Chondrocyte (in vitro differentiated cells): ENCODE results near the gene FAM111B. TPM values are rescaled to one million over a fixed set of nuclear protein-coding genes. Genes with fewer than 3 reads are reported as not detected.
"Not testable (repeated sequence)": the region's sequence is repeated elsewhere in the genome, so short reads cannot be mapped to it uniquely, and the experiment has no call there.

Source experiments
- DNase-seq: peaks from one replicate; pipeline ENCODE4 v3.0.0; 2021; ENCODE audit warnings: mixed read lengths, low spot score
- H3K27ac Mint-ChIP-seq: one replicate; pipeline ENCODE4 v1.8.0; 2021; ENCODE audit warnings: mild to moderate bottlenecking, moderate library complexity, mixed read lengths; ENCODE audit not compliant: unreplicated experiment
- H3K27me3 Mint-ChIP-seq: 2 replicates; pipeline ENCODE4 v1.8.0; 2021; ENCODE audit warnings: low read depth, mixed read lengths
- H3K36me3 Mint-ChIP-seq: 2 replicates; pipeline ENCODE4 v1.8.0; 2021; ENCODE audit warnings: low read depth, mixed read lengths
- H3K4me1 Mint-ChIP-seq: 2 replicates; pipeline ENCODE4 v1.8.0; 2021; ENCODE audit warnings: low read depth, mild to moderate bottlenecking, mixed read lengths
- H3K4me3 Mint-ChIP-seq: one replicate; pipeline ENCODE4 v1.8.0; 2021; ENCODE audit warnings: mild to moderate bottlenecking, moderate library complexity, mixed read lengths; ENCODE audit not compliant: unreplicated experiment
- H3K9me3 Mint-ChIP-seq: 2 replicates; pipeline ENCODE4 v1.8.0; 2021; ENCODE audit warnings: low read depth, mixed read lengths
- total RNA-seq: library from RNA; stranded (reverse); gene quantifications from 3 replicates; pipeline ENCODE4 v1.2.1, GENCODE V29; 2021
- TF ChIP-seq, protein P1 (sequence below): fragments of 200-600 bp; sonication (generic); IDR thresholded peaks from 2 replicates; pipeline ENCODE4 v1.5.0; 2021; ENCODE audit warnings: antibody characterized with exemption, mild to moderate bottlenecking, moderate library complexity

FAM111B gene
- total RNA-seq, 1 donor from 2014 or later = 1.6 TPM

DNA sequence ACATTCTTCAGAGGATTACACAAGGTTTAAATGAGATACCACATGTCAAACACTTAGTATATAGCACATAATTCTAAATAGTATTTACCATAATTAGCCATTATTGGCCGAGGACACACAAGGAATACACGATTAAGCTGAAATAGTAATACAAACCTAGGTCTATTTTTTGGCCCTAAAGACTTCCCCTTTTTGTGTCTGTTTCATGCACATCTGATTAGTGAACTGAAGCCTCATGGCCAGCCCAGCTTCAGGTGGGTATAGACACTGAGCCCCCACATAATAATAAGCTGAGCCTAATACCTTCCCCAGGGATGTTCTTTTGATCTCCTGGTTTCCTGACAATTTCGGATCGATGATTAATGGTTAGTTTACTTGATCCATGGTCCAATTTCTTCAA lies 18.9 kb upstream of the FAM111B start:
- Mint-ChIP-seq H3K27me3 (peaks cover 65% of the 10 kb centered on the region), H3K27ac (no peak overlapping the region), H3K9me3 (no peaks in the 10 kb centered on the region), H3K36me3 (no peaks in the 10 kb centered on the region), H3K4me3 (no peak overlapping the region), H3K4me1 (no peaks in the 10 kb centered on the region)
- no peak for DNase-seq
- TF ChIP-seq, protein P1, sequence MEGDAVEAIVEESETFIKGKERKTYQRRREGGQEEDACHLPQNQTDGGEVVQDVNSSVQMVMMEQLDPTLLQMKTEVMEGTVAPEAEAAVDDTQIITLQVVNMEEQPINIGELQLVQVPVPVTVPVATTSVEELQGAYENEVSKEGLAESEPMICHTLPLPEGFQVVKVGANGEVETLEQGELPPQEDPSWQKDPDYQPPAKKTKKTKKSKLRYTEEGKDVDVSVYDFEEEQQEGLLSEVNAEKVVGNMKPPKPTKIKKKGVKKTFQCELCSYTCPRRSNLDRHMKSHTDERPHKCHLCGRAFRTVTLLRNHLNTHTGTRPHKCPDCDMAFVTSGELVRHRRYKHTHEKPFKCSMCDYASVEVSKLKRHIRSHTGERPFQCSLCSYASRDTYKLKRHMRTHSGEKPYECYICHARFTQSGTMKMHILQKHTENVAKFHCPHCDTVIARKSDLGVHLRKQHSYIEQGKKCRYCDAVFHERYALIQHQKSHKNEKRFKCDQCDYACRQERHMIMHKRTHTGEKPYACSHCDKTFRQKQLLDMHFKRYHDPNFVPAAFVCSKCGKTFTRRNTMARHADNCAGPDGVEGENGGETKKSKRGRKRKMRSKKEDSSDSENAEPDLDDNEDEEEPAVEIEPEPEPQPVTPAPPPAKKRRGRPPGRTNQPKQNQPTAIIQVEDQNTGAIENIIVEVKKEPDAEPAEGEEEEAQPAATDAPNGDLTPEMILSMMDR = no peak

DNA sequence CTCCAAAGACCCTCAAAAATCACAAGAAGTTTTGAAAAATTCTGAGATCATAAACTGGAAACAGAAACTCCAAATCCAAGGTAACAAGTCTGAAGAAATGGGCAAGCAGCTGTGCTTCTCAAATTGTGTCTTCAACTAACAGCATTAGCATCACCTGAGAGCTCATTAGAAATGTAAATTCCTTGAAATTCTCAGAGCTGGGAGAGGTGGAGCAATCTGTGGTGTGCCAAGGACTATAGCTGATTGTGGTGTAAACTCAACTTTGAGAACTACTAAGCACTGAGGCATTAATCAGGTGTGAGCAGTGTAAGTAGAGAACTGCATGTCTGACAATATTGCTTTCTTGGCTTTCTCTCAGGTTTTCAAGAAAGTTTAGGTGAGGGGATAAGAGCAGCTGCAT lies 13.5 kb upstream of the FAM111B start:
- not testable (repeated sequence) for DNase-seq, H3K4me1 Mint-ChIP-seq, H3K36me3 Mint-ChIP-seq, H3K9me3 Mint-ChIP-seq, H3K4me3 Mint-ChIP-seq, H3K27ac Mint-ChIP-seq
- H3K27me3 Mint-ChIP-seq = peaks cover 67% of the 10 kb centered on the region

DNA sequence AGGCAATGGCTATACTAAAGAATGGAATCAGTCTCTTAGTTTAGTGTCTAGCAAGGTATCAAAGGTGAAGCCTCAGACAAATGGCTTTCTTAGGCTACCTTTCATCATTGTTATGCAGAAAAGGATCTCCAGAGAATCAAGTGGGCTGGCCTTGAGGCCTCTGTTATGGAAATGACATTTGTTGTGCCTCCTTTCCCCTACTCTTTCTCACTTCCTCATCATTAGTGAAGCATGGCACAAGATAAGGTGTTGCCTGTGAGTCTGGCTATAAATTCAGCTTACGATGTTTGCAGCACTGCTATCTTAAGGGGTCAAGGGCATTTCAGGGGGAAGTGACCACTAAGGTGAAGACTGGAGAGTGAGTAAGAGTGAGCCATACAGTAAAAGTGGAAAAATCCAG lies 11.8 kb upstream of the FAM111B start:
- H3K4me3 Mint-ChIP-seq, H3K4me1 Mint-ChIP-seq, H3K36me3 Mint-ChIP-seq, DNase-seq, H3K9me3 Mint-ChIP-seq, H3K27ac Mint-ChIP-seq: not testable (repeated sequence)
- peaks cover 68% of the 10 kb centered on the region for H3K27me3 Mint-ChIP-seq

DNA sequence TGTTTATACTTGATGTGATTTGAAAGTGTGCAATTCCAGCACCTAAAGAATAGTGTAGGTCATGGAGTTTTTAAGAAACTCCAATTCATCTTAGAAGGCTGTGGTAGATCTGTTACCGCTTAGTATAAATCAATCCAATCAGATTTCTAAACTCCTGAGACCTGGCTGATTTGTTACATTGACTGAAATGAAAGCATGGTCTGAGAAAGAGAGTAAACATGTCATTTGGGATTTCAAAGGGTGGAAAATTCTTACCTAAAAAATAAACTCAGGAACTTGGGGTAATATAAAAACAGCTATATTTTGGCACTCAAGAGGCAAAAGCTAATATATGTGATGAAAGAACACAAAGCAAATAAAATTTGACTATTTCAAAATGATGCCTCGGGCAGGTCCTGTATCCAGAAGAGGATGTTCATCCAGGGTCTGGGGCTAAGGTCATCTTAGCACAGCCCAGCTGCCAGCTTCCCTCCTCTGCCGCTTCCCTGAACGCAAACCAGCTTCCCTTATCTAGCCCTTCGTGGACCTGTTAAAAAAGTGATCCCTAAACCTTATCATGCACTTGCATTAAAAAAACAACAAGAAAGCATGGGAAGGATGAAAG lies 11.0 kb upstream of the FAM111B start:
- H3K27me3 Mint-ChIP-seq = peaks cover 71% of the 10 kb centered on the region
- DNase-seq, H3K36me3 Mint-ChIP-seq, H3K4me1 Mint-ChIP-seq, H3K27ac Mint-ChIP-seq, H3K4me3 Mint-ChIP-seq, H3K9me3 Mint-ChIP-seq: not testable (repeated sequence)

DNA sequence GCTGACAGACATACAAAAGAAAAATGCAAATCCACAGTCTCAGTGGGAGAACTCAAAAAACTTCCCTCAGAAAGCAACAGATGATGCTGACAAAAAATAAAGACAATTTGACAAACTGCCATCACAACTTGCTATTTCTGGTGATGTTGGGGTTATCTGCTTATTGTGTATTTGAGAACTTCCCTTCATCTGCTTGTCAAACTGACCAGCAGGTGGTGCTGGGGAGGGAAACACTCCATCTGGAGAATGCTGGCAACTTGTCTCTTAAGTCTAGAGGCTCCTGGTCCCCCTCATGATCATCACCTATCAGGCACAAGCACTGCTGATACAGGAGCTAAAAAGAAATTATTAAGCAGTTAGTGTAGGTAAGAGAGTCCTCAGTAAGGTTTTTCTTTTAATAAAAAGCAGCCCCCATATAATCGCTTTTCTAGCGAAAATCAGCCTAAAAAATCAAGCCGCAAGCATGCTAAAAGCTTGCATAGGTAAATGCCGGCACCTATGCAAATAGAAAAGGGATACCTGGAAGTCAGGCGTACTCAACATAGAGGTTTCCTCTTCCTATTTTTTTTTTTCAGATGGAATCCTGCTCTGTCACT lies 9.8 kb upstream of the FAM111B start:
- Mint-ChIP-seq H3K9me3 (no peaks in the 10 kb centered on the region), H3K27ac (no peak overlapping the region), H3K4me1 (peaks cover 5% of the 10 kb centered on the region), H3K27me3 (peaks cover 69% of the 10 kb centered on the region), H3K4me3 (no peak overlapping the region), H3K36me3 (no peaks in the 10 kb centered on the region)
- TF ChIP-seq, protein P1 = peak; percentile 84
- no peak for DNase-seq

DNA sequence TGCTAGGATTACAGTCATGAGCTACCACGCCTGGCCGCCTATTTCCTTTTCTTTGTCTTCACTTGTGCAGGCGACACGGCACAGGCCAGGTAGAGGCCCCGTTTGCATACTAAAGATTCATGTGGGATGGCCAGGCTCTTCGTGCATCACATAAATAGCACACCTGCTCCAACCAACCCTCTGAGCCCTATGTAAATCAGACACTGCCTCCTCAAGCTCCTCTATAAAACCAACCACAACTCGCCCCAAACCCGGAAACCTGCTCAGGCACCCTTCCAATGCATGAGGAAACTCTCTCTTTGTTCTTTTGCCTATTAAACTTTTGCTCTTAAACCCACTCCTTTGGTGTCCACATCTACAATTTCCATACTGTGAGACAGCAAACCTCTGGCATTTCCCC lies 9.1 kb upstream of the FAM111B start:
- peaks cover 62% of the 10 kb centered on the region for H3K27me3 Mint-ChIP-seq
- not testable (repeated sequence) for H3K9me3 Mint-ChIP-seq, H3K36me3 Mint-ChIP-seq, H3K4me3 Mint-ChIP-seq, DNase-seq, H3K27ac Mint-ChIP-seq, H3K4me1 Mint-ChIP-seq

DNA sequence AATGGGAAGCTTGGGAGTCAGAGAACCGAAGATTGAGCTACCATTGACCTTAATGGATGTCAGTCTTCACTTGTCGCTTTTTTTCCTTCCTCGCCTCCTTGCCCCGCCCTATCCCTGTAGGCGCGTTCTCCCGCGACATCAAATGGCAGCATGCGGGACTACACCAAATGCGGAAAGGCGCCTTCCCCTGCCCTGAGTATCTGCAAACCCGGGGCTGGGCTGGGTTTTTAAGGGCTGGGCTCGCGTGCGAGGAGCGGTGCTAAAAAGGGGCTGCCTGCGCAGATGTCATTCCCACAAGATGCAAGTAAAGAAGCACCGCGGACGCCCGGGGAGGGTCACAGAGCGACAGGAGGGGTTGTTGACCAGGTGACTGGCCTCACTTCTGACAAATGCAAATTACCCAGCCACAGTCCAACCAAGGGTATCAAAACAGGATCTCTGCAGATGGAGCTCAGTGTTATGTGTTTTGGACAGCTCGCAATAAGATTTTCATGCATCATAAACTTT lies 4.7 kb upstream of the FAM111B start:
- Mint-ChIP-seq H3K27me3 (peaks cover 43% of the 10 kb centered on the region), H3K9me3 (no peaks in the 10 kb centered on the region), H3K36me3 (no peaks in the 10 kb centered on the region), H3K27ac (no peak overlapping the region), H3K4me3 (peak overlapping the region; percentile 44), H3K4me1 (peaks cover 18% of the 10 kb centered on the region)
- DNase-seq = no peak
- TF ChIP-seq, protein P1 = peak; percentile 45

DNA sequence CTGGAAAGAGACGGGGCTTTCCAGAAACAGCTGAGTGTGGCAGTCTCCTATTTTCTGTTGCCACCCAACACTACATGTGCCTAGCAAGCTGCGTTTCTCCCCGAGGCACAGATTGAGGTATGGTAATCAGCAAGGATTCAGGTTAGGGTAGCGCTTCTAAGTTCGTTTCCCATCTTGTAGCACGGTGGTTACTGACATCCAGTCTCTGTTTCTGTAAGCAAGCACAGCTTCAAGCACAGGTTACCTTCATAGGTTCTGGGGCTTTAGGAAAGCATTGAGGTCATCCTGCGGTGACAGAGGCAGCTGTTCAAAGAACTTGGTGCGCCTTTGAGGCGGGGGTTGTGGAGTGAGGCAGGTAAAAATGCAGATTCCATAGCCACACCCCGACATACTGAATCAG lies 684 bp downstream of the FAM111B start:
- peak overlapping the region; percentile 78 for H3K4me3 Mint-ChIP-seq
- H3K9me3 Mint-ChIP-seq, H3K27ac Mint-ChIP-seq, DNase-seq, H3K36me3 Mint-ChIP-seq, H3K27me3 Mint-ChIP-seq: not testable (repeated sequence)
- H3K4me1 Mint-ChIP-seq = peaks cover 18% of the 10 kb centered on the region
